MV-4-11 (cell line): ENCODE measurements around the gene SORT1.
"Not testable (repeated sequence)": the region's sequence is repeated elsewhere in the genome, so short reads cannot be mapped to it uniquely, and the experiment has no call there.

ENCODE experiments used
- DNase-seq: peaks from one replicate; lab custom pipeline; 2025; lab: John Stamatoyannopoulos, UW

SORT1 gene

GRCh38 chr1:109341944-109342930 lies 55.5 kb downstream of the SORT1 start:
- no peak for DNase-seq

GRCh38 chr1:109338608-109339007 lies 59.1 kb downstream of the SORT1 start:
- DNase-seq: no peak

GRCh38 chr1:109338091-109338490 lies 59.6 kb downstream of the SORT1 start:
- DNase-seq: no peak

- no peak for DNase-seq
Measured at GRCh38 chr1:109335091-109335490, 62.6 kb downstream of the SORT1 start.

- no peak for DNase-seq
Measured at GRCh38 chr1:109331113-109331512, 66.6 kb downstream of the SORT1 start.

- no peak for DNase-seq
Measured at GRCh38 chr1:109327285-109327684, 70.4 kb downstream of the SORT1 start.

GRCh38 chr1:109322974-109323373 lies 74.7 kb downstream of the SORT1 start:
- no peak for DNase-seq

- DNase-seq: no peak
Measured at GRCh38 chr1:109319114-109319513, 78.6 kb downstream of the SORT1 start.

GRCh38 chr1:109316506-109316905 lies 81.2 kb downstream of the SORT1 start:
- DNase-seq: no peak

GRCh38 chr1:109315288-109315687 lies 82.4 kb downstream of the SORT1 start:
- no peak for DNase-seq

- peak; percentile 64 for DNase-seq
Measured at GRCh38 chr1:109314795-109315194, 82.9 kb downstream of the SORT1 start.

- peak; percentile 56 for DNase-seq
Measured at GRCh38 chr1:109312978-109313775, 84.5 kb downstream of the SORT1 start.

GRCh38 chr1:109312246-109312645 lies 85.5 kb downstream of the SORT1 start:
- DNase-seq: no peak

- DNase-seq: no peak
Measured at GRCh38 chr1:109309347-109309746, 88.4 kb downstream of the SORT1 start.

GRCh38 chr1:109307274-109308021 lies 90.3 kb downstream of the SORT1 start:
- DNase-seq: peak; percentile 85

- DNase-seq: no peak
Measured at GRCh38 chr1:109306832-109307273, 90.9 kb downstream of the SORT1 start, which contains the start of gene MYBPHL. Gene MYBPHL, minus strand, starts transcription at chr1:109307011. Its CDS starts 20 bp downstream, at chr1:109306991.

- DNase-seq: not testable (repeated sequence)
Measured at GRCh38 chr1:109305991-109306390, 91.7 kb downstream of the SORT1 start.

GRCh38 chr1:109304226-109304920 lies 93.3 kb downstream of the SORT1 start:
- no peak for DNase-seq

GRCh38 chr1:109301874-109302273 lies 95.8 kb downstream of the SORT1 start:
- no peak for DNase-seq

- no peak for DNase-seq
Measured at GRCh38 chr1:109300650-109301151, 97.0 kb downstream of the SORT1 start.
